Thoracic aorta (tissue), 2 donors: ENCODE data around the gene EFHC2. TPM values are rescaled to one million over a fixed set of nuclear protein-coding genes. Genes with fewer than 3 reads are reported as not detected.

Source experiments
- ATAC-seq: fragments of 150-250 bp; one replicate; pipeline ENCODE4 v1.8.0; 2017; ENCODE audit warnings: low read depth; ENCODE audit not compliant: insufficient number of reproducible peaks, low FRiP score
- DNase-seq: peaks from one replicate; pipeline ENCODE4 v3.0.0-alpha.2; 2020; ENCODE audit warnings: low spot score
- H3K27ac ChIP-seq, 2 donors: fragments of 200-600 bp; sonication (generic); 1 replicate in 1 of 2; 2 replicates in 1 of 2; pipeline ENCODE4 v1.5.1; 2016; ENCODE audit warnings: mild to moderate bottlenecking in 2 of 2, moderate library complexity in 2 of 2
- H3K27me3 ChIP-seq: fragments of 200-600 bp; sonication (generic); replicated peaks from 2 replicates; pipeline ENCODE4 v1.6.0; 2016; ENCODE audit warnings: mild to moderate bottlenecking; ENCODE audit not compliant: insufficient read depth
- H3K36me3 ChIP-seq: fragments of 200-600 bp; sonication (generic); one replicate; pipeline ENCODE4 v1.5.1; 2016
- H3K4me1 ChIP-seq, 2 donors: fragments of 200-600 bp; sonication (generic); 1 replicate in 1 of 2; 2 replicates in 1 of 2; pipeline versions ENCODE4 v1.5.1 to v1.6.0; 2016; ENCODE audit warnings: low read depth in 2 of 2, mild to moderate bottlenecking in 1 of 2; ENCODE audit not compliant: control insufficient read depth in 1 of 2
- H3K4me3 ChIP-seq: fragments of 200-600 bp; sonication (generic); 2 replicates; pipeline ENCODE4 v1.5.1; 2016; ENCODE audit warnings: mild to moderate bottlenecking
- H3K9me3 ChIP-seq: fragments of 200-600 bp; sonication (generic); 2 replicates; pipeline ENCODE4 v1.5.1; 2016
- total RNA-seq, 2 donors: library from RNA; depleted of rRNA; stranded (reverse); fragments of >200 nt; gene quantifications; one replicate each; pipeline versions ENCODE4 v1.1.0 to v1.2.3, GENCODE V29; 2016
- TF ChIP-seq, protein P1 (sequence below): fragments of 200-600 bp; sonication (generic); IDR thresholded peaks from one replicate; pipeline ENCODE4 v1.5.1; 2019; ENCODE audit warnings: antibody characterized with exemption

The EFHC2 gene
- total RNA-seq, 2 donors from 2014 or later: 0.28 TPM; not detected in 1

GRCh38 chrX:44175455-44175854 lies 168.0 kb downstream of the EFHC2 start:
- DNase-seq: no peak
- H3K27ac ChIP-seq: no peak overlapping the region
- no peaks in the 10 kb centered on the region for H3K4me1 ChIP-seq
- H3K36me3 ChIP-seq: no peaks in the 10 kb centered on the region
- H3K4me3 ChIP-seq: no peak overlapping the region
- TF ChIP-seq, protein P1, sequence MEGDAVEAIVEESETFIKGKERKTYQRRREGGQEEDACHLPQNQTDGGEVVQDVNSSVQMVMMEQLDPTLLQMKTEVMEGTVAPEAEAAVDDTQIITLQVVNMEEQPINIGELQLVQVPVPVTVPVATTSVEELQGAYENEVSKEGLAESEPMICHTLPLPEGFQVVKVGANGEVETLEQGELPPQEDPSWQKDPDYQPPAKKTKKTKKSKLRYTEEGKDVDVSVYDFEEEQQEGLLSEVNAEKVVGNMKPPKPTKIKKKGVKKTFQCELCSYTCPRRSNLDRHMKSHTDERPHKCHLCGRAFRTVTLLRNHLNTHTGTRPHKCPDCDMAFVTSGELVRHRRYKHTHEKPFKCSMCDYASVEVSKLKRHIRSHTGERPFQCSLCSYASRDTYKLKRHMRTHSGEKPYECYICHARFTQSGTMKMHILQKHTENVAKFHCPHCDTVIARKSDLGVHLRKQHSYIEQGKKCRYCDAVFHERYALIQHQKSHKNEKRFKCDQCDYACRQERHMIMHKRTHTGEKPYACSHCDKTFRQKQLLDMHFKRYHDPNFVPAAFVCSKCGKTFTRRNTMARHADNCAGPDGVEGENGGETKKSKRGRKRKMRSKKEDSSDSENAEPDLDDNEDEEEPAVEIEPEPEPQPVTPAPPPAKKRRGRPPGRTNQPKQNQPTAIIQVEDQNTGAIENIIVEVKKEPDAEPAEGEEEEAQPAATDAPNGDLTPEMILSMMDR: no peak
- H3K9me3 ChIP-seq: no peaks in the 10 kb centered on the region
- no peaks in the 10 kb centered on the region for H3K27me3 ChIP-seq
- no peak for ATAC-seq

- DNase-seq (no peak), ATAC-seq (no peak)
- no peaks in the 10 kb centered on the region for H3K9me3 ChIP-seq
- TF ChIP-seq, protein P1: no peak
- H3K4me3 ChIP-seq: no peak overlapping the region
- no peaks in the 10 kb centered on the region for H3K4me1 ChIP-seq
- H3K27ac ChIP-seq: no peak overlapping the region
- H3K27me3 ChIP-seq: no peaks in the 10 kb centered on the region
- H3K36me3 ChIP-seq: no peaks in the 10 kb centered on the region
Observed at GRCh38 chrX:44174061-44174460, 169.4 kb downstream of the EFHC2 start.

DNA sequence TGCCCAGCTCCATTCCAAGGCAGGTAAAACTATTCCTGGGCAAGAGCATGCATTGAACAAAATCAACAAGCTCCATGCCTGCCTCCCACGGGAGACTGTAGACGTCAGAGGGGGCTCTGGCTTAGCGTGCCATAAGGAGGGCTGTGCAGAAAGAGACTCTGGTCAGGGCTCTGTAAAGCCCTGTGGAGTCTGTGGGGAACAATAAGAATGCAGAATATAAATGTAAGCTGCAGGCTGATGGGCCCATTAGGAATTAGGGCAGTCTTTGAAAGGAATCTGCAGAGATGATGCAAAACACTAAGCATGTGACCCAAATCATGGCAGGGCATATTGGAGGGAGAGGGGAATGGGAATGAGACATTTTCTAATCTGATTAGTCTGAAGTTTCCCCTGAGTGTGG lies 170.3 kb downstream of the EFHC2 start:
- TF ChIP-seq, protein P1: no peak
- ATAC-seq: no peak

GRCh38 chrX:44167116-44167515 lies 176.4 kb downstream of the EFHC2 start:
- Histone ChIP-seq H3K27me3 (no peaks in the 10 kb centered on the region), H3K9me3 (no peaks in the 10 kb centered on the region), H3K4me3 (no peak overlapping the region), H3K27ac (no peak overlapping the region), H3K4me1 (no peaks in the 10 kb centered on the region), H3K36me3 (no peaks in the 10 kb centered on the region)
- DNase-seq (no peak), ATAC-seq (no peak)
- TF ChIP-seq, protein P1: no peak

More for the DNA sequence above, 170.3 kb downstream of the EFHC2 start:
- no peak for DNase-seq
- Histone ChIP-seq H3K27ac (no peak overlapping the region), H3K9me3 (no peaks in the 10 kb centered on the region), H3K4me1 (no peaks in the 10 kb centered on the region), H3K36me3 (no peaks in the 10 kb centered on the region), H3K27me3 (no peaks in the 10 kb centered on the region), H3K4me3 (no peak overlapping the region)

GRCh38 chrX:44162964-44163475 lies 180.5 kb downstream of the EFHC2 start:
- DNase-seq (no peak), ATAC-seq (no peak)
- Histone ChIP-seq H3K36me3 (no peaks in the 10 kb centered on the region), H3K27me3 (no peaks in the 10 kb centered on the region), H3K27ac (no peak overlapping the region), H3K4me3 (no peak overlapping the region), H3K9me3 (no peaks in the 10 kb centered on the region), H3K4me1 (no peaks in the 10 kb centered on the region)
- TF ChIP-seq, protein P1: no peak
